ENCODE measurements around the gene CSTF3. TPM values are rescaled to one million over a fixed set of nuclear protein-coding genes. Genes with fewer than 3 reads are reported as not detected.
A peak's percentile ranks its signal among the peaks of the same experiment; 100 is the strongest.

CSTF3 gene
- total and polyA plus RNA-seq, 4 donors = 14.3 to 35.6 (median 27.3) TPM

- peaks cover 0 to 1% (median 0%) of the 10 kb centered on the region in 4 donors for H3K36me3 ChIP-seq (ENCODE audit: control insufficient read depth in 4 of 4, insufficient read depth in 4 of 4, low read length in 4 of 4)
- peaks cover 0 to 28% (median 0%) of the 10 kb centered on the region in 5 donors for H3K4me1 ChIP-seq (ENCODE audit: control insufficient read depth in 5 of 5, insufficient read depth in 5 of 5, low read length in 5 of 5)
- no peak for TF ChIP-seq CTCF (IDR thresholded peaks at IDR 0.05; ENCODE audit: control extremely low read depth, extremely low read depth)
- no peak overlapping the region for H3K4me3 ChIP-seq
- 62 to 73% methylated on average over 3 of the region's 3 CpGs for WGBS, 2 donors
- H3K27me3 ChIP-seq (ENCODE audit: control insufficient read depth in 3 of 3, insufficient read depth in 3 of 3, low read length in 2 of 3) = no peaks in the 10 kb centered on the region
- DNase-seq (no peak), ATAC-seq (ENCODE audit: insufficient read depth, low FRiP score) (no peak)
- H3K27ac ChIP-seq (ENCODE audit: low read depth in 1 of 2, low read length in 1 of 2) = no peak overlapping the region
- no peak overlapping the region for H3K9ac ChIP-seq (ENCODE audit: insufficient read depth in 1 of 2, low read length in 2 of 2)
- no peaks in the 10 kb centered on the region for H3K9me3 ChIP-seq (ENCODE audit: control insufficient read depth in 4 of 4, insufficient read depth in 3 of 4, low read length in 3 of 4)
Observed at GRCh38 chr11:33133761-33134160, 27.5 kb downstream of the CSTF3 start.

- Histone ChIP-seq H3K27me3 (ENCODE audit: control insufficient read depth in 3 of 3, insufficient read depth in 3 of 3, low read length in 2 of 3) (no peaks in the 10 kb centered on the region), H3K4me3 (no peak overlapping the region), H3K4me1 (ENCODE audit: control insufficient read depth in 5 of 5, insufficient read depth in 5 of 5, low read length in 5 of 5) (peaks cover 0 to 28% (median 0%) of the 10 kb centered on the region in 5 donors), H3K9ac (ENCODE audit: insufficient read depth in 1 of 2, low read length in 2 of 2) (no peak overlapping the region), H3K27ac (ENCODE audit: low read depth in 1 of 2, low read length in 1 of 2) (no peak overlapping the region), H3K9me3 (ENCODE audit: control insufficient read depth in 4 of 4, insufficient read depth in 3 of 4, low read length in 3 of 4) (no peaks in the 10 kb centered on the region), H3K36me3 (ENCODE audit: control insufficient read depth in 4 of 4, insufficient read depth in 4 of 4, low read length in 4 of 4) (no peaks in the 10 kb centered on the region)
- no peak for ATAC-seq (ENCODE audit: insufficient read depth, low FRiP score)
- no peak for TF ChIP-seq CTCF (IDR thresholded peaks at IDR 0.05; ENCODE audit: control extremely low read depth, extremely low read depth)
- 67 to 79% methylated on average over 4 of the region's 4 CpGs for WGBS, 2 donors
- no peak for DNase-seq
Observed at GRCh38 chr11:33132510-33132909, 28.8 kb downstream of the CSTF3 start.

- no peak for ATAC-seq (ENCODE audit: insufficient read depth, low FRiP score)
Observed at GRCh38 chr11:33128739-33129138, 32.5 kb downstream of the CSTF3 start.

More at GRCh38 chr11:33128739-33129138, 32.5 kb downstream of the CSTF3 start:
- WGBS, 2 donors = 71 to 84% methylated on average over 2 of the region's 2 CpGs
- peak in 1 of 3 donors; percentile 59 for DNase-seq
- Histone ChIP-seq H3K9ac (ENCODE audit: insufficient read depth in 1 of 2, low read length in 2 of 2) (no peak overlapping the region), H3K36me3 (ENCODE audit: control insufficient read depth in 4 of 4, insufficient read depth in 4 of 4, low read length in 4 of 4) (no peaks in the 10 kb centered on the region), H3K4me3 (no peak overlapping the region), H3K9me3 (ENCODE audit: control insufficient read depth in 4 of 4, insufficient read depth in 3 of 4, low read length in 3 of 4) (no peaks in the 10 kb centered on the region), H3K4me1 (ENCODE audit: control insufficient read depth in 5 of 5, insufficient read depth in 5 of 5, low read length in 5 of 5) (peaks cover 0 to under 1% (median 0%) of the 10 kb centered on the region in 5 donors), H3K27ac (ENCODE audit: low read depth in 1 of 2, low read length in 1 of 2) (no peak overlapping the region), H3K27me3 (ENCODE audit: control insufficient read depth in 3 of 3, insufficient read depth in 3 of 3, low read length in 2 of 3) (no peaks in the 10 kb centered on the region)
- TF ChIP-seq CTCF (IDR thresholded peaks at IDR 0.05; ENCODE audit: control extremely low read depth, extremely low read depth) = no peak

Data from lung (tissue), 12 donors.